ENCODE results near the gene NDUFB3.

NDUFB3 gene

DNA sequence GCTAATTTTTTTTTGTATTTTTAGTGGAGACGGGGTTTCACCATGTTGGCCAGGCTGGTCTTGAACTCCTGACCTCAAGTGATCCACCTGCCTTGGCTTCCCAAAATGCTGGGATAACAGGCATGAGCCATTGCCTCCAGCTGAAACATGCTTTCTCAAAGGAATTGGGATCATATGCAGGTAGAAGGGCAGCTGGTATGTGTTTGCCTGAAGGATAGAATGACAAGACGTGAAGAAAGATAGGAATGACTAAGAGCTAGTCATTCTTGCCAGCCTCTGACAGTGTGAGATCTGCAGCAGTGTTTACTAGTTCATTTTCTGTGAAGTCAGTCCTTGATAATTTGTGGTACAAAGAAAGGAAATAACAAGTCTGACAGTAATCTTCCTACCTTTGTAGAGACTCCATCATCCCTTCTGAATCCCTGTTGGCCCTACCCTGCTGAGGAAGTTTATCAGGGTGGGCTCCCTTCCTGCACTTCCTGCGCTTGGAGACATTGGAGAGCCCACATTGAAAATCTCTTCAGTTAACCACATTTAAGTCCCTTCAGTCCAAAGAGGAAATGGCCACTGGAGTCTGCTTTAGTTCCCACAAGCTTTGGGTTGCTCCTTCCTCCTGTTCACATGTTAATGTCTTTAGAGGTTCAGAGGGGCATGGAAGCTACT, 58.9 kb downstream of the NDUFB3 start:
- no peak for DNase-seq

DNA sequence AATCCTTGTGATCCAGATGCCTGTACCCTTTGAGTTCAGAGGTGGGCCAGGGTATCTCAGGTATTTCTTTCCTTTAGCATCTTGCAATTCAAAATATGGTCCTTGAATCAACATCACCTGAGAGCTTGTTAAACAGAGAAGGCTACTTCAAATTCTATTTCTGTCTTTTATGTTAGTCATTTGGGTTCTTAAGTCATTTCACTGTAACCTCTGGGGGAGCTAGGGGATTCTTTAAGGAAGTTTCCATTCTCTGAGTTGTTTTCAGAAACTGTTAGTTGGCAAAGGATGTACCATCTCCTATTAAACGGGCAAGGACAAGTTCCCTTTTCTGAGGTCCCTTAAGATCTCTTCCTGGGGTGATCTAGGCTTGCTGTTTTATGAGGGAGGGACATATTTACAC, 60.7 kb downstream of the NDUFB3 start:
- DNase-seq: no peak

All from NCI-H1048 (cell line).